Right ventricle myocardium superior (tissue), 1 donor: Measurements from ENCODE around the gene CPSF4L. TPM values are rescaled to one million over a fixed set of nuclear protein-coding genes. Genes with fewer than 3 reads are reported as not detected.
A peak's percentile ranks its signal among the peaks of the same experiment; 100 is the strongest.
"Not testable (repeated sequence)": the region's sequence is repeated elsewhere in the genome, so short reads cannot be mapped to it uniquely, and the experiment has no call there.

ENCODE experiments used
- ATAC-seq: fragments of 200-7000 bp; cut with Tn5 transposase; one replicate; pipeline ENCODE4 v1.9.1; 2020; ENCODE audit warnings: mild to moderate bottlenecking; ENCODE audit not compliant: poor library complexity
- DNase-seq: peaks from one replicate; pipeline ENCODE4 v3.0.0-alpha.2; 2020
- intact Hi-C: fragments of 100-400 bp; cut with DNase I; formaldehyde crosslinking; loops from one replicate; pipeline ENCODE4 v1.11.2; 2022
- long read RNA-seq: library from polyadenylated mRNA; unstranded; transcript quantifications from one replicate; pipeline ENCODE4 v2.0.0, GENCODE V29; 2021
- total RNA-seq: library from RNA; stranded (reverse); fragmentation: NEBNext Ultra II Directional; extraction: Animal tissue kit (Norgen Biotek cat#: 25700); gene quantifications from one replicate; pipeline ENCODE4 v1.2.1, GENCODE V29; 2021
- donor health status: DM: no; HTN: yes; CAD: no; lungs with severe emphysema.

Gene CPSF4L
- not detected for total RNA-seq
- long read RNA-seq = 0 reads

- no peak for DNase-seq
- intact Hi-C loops = no loop called here
- no peak for ATAC-seq
Observed at GRCh38 chr17:73261617-73261951, at the start of gene CPSF4L. TSS of gene CPSF4L (minus strand) at chr17:73261880. CDS start at chr17:73261818, 62 bp downstream.

GRCh38 chr17:73311428-73311780 lies 49.7 kb upstream of the CPSF4L start:
- DNase-seq = peak; percentile 73
- intact Hi-C loops = loop anchor here (2.0 to 5.0 kb wide), 3 partner anchors 19 to 56 kb away; no protein-coding TSS in a partner anchor
- peak; percentile 28 for ATAC-seq

- no peak for DNase-seq
- ATAC-seq = no peak
- intact Hi-C loops = loop anchor here (2.0 to 5.0 kb wide), 3 partner anchors 17 to 57 kb away; no protein-coding TSS in a partner anchor
Observed at GRCh38 chr17:73309727-73310596, 48.3 kb upstream of the CPSF4L start.

- ATAC-seq, DNase-seq, intact Hi-C loops: not testable (repeated sequence)
Observed at GRCh38 chr17:73308959-73309358, 47.3 kb upstream of the CPSF4L start.

GRCh38 chr17:73308017-73308823 lies 46.5 kb upstream of the CPSF4L start:
- peak; percentile 29 for ATAC-seq

GRCh38 chr17:73307130-73307529 lies 45.5 kb upstream of the CPSF4L start:
- intact Hi-C loops = no loop called here
- DNase-seq = peak; percentile 66
- ATAC-seq = no peak

More at GRCh38 chr17:73308017-73308823, 46.5 kb upstream of the CPSF4L start:
- intact Hi-C loops = no loop called here
- DNase-seq = peak; percentile 82

- DNase-seq = no peak
- ATAC-seq = no peak
- intact Hi-C loops = no loop called here
Observed at GRCh38 chr17:73305845-73306836, 44.5 kb upstream of the CPSF4L start.

- ATAC-seq (peak; percentile 28), DNase-seq (peak; percentile 75)
- intact Hi-C loops = no loop called here
Observed at GRCh38 chr17:73304971-73305812, 43.5 kb upstream of the CPSF4L start.

GRCh38 chr17:73304438-73304837 lies 42.8 kb upstream of the CPSF4L start:
- ATAC-seq (peak; percentile 1), DNase-seq (no peak)
- intact Hi-C loops = no loop called here

GRCh38 chr17:73302189-73302588 lies 40.5 kb upstream of the CPSF4L start:
- intact Hi-C loops = no loop called here
- DNase-seq (no peak), ATAC-seq (no peak)

- DNase-seq (no peak), ATAC-seq (no peak)
- intact Hi-C loops = no loop called here
Observed at GRCh38 chr17:73301369-73301768, 39.7 kb upstream of the CPSF4L start.

GRCh38 chr17:73300392-73300791 lies 38.7 kb upstream of the CPSF4L start:
- DNase-seq (no peak), ATAC-seq (no peak)
- intact Hi-C loops = no loop called here

- ATAC-seq (peak; percentile 32), DNase-seq (no peak)
- intact Hi-C loops = no loop called here
Observed at GRCh38 chr17:73297934-73298861, 36.5 kb upstream of the CPSF4L start.

- ATAC-seq = peak; percentile 54
- peak; percentile 70 for DNase-seq
- intact Hi-C loops = loop anchor here (2.0 kb wide), 1 partner anchor 17 kb away; no protein-coding TSS in a partner anchor
Observed at GRCh38 chr17:73293480-73293911, 31.8 kb upstream of the CPSF4L start.

GRCh38 chr17:73293031-73293430 lies 31.4 kb upstream of the CPSF4L start:
- ATAC-seq = no peak
- intact Hi-C loops = loop anchor here (2.0 kb wide), 1 partner anchor 18 kb away; no protein-coding TSS in a partner anchor
- no peak for DNase-seq

GRCh38 chr17:73292031-73292531 lies 30.4 kb upstream of the CPSF4L start:
- intact Hi-C loops = loop anchor here (2.0 kb wide), 1 partner anchor 19 kb away; no protein-coding TSS in a partner anchor
- ATAC-seq = peak; percentile 66
- DNase-seq = peak; percentile 83
